ENCODE data around the gene IL6R.

IL6R gene

DNA sequence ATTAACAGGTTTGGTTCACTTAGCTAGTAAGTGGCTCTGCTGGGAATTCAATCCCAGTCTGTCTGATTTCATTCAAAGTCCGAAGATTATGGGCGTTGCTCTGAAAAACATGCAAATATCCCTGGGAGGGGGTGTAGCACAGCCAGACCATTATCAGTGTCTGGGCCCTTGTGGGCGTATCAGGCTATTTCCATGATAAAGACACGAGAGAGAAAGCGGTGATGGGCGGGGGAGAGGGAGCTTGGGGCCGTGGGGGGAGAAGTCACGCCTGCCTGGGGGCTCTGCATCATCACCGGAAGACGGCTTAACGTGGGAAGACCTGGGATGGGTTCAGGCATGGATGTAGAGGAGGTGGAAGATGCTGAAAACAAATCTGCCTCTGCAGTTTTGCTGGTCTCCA is 25.8 kb downstream of the IL6R start:
- Histone ChIP-seq H3K36me3 (ENCODE audit: insufficient read depth, low read length) (peaks cover 5% of the 10 kb centered on the region), H3K27me3 (ENCODE audit: control insufficient read depth, insufficient read depth, low read length) (no peaks in the 10 kb centered on the region), H3K9ac (ENCODE audit: low read depth, low read length) (peak overlapping the region; percentile 56), H3K4me3 (ENCODE audit: low read length) (no peak overlapping the region), H3K9me3 (replicated peaks; ENCODE audit: low read length) (no peaks in the 10 kb centered on the region), H3K4me2 (ENCODE audit: low read length) (peak overlapping the region; percentile 58), H3K4me1 (ENCODE audit: control insufficient read depth, insufficient read depth, low read length) (peaks cover 58% of the 10 kb centered on the region)

DNA sequence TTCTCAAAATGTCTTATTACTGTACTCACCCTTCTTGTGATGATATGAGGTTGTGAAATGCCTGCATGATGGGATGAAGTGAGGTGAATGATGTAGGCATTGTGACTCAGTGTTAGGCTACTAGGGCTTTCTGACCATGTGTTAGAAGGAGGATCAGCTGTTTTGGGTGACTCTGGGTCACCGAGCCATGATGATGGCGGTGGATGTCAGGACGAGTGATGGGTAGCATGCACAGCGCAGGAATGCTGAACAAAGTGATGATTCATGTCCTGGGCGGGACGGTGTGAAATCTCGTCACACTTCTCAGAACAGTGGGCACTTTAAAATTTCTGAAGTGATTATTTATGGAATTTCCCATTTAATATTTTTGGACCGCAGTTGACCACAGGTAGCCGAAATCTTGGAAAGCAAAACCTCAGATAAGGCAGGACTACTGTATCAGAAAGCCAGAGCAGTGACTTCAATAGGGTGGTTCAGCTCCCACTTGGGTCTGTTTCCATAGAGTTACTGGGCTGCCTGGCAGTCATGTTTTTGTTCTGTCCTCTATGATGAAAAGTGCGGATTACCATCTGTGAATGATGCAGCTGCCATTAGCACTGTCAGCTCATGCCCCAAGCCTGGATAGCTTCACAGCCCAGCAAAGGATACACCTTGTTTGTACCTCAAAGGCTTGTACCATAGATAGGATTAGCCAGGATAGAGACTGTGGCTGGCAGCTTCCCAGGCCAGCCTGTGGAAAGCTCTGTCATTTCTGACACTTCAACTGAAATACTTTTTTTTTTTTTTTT is 26.6 kb downstream of the IL6R start:
- peaks cover 58% of the 10 kb centered on the region for H3K4me1 ChIP-seq (ENCODE audit: control insufficient read depth, insufficient read depth, low read length)
- H3K27me3 ChIP-seq (ENCODE audit: control insufficient read depth, insufficient read depth, low read length), result no peaks in the 10 kb centered on the region
- H3K36me3 ChIP-seq (ENCODE audit: insufficient read depth, low read length), result peaks cover 5% of the 10 kb centered on the region
- no peak overlapping the region for H3K4me3 ChIP-seq (ENCODE audit: low read length)
- H3K4me2 ChIP-seq (ENCODE audit: low read length), result peak overlapping the region; percentile 34
- H3K9ac ChIP-seq (ENCODE audit: low read depth, low read length), result peak overlapping the region; percentile 29
- no peaks in the 10 kb centered on the region for H3K9me3 ChIP-seq (replicated peaks; ENCODE audit: low read length)

DNA sequence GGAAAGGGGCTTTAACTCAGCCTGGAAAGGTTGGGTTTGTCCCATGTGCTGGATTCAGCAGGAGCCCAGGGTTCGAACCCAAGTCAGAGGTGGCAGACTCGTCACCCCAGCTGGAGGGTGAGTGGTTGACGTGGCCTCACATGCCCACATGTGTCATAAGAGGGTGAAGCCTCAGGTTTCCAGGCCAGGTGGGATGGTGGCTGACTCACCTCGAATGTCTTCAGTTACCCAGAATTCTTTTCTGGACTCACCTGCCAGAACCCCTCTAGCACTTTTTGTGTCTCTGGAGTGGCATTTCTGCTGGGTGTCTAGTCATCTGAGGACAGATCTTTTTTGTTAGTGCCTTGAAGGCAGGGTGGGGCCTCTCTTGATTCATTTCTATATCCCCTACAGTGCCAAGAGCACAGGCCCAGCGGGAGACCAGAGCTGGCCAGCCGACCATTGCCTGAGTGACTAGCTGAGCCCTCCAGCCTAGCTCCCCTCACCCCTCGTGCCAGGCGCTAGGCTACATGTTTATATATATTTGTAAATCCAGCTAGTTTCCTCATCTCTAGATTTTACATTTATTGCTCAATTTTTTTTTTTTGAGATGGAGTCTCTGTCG is 28.1 kb downstream of the IL6R start:
- Histone ChIP-seq H3K9me3 (replicated peaks; ENCODE audit: low read length) (no peaks in the 10 kb centered on the region), H3K27me3 (ENCODE audit: control insufficient read depth, insufficient read depth, low read length) (no peaks in the 10 kb centered on the region), H3K4me3 (ENCODE audit: low read length) (no peak overlapping the region), H3K9ac (ENCODE audit: low read depth, low read length) (no peak overlapping the region), H3K36me3 (ENCODE audit: insufficient read depth, low read length) (peaks cover 5% of the 10 kb centered on the region), H3K4me2 (ENCODE audit: low read length) (no peak overlapping the region), H3K4me1 (ENCODE audit: control insufficient read depth, insufficient read depth, low read length) (peaks cover 47% of the 10 kb centered on the region)

DNA sequence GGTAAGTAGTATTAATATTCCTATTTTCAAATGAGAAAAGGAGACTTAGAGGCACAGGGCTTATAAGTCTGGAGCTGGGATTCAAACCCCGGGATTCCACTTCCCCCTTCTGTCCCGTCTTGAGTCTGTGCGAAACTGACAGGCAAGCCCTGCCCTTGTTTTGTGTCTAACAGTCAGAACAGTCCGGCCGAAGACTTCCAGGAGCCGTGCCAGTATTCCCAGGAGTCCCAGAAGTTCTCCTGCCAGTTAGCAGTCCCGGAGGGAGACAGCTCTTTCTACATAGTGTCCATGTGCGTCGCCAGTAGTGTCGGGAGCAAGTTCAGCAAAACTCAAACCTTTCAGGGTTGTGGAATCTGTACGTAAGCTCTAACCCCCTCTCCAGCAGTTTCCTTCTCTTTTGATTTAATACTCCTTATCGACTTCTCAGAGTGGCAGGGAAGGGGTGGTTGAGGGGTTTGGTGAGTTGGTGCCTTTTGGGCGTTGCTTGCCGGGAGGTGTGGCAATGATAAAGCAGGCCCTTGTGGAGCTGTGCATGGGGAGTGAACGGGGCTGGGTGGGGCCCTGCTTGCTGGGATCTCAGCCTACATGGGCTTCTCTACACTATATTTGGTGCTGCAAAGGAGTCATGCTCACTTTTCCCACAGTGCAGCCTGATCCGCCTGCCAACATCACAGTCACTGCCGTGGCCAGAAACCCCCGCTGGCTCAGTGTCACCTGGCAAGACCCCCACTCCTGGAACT is 29.4 kb downstream of the IL6R start:
- Histone ChIP-seq H3K4me2 (ENCODE audit: low read length) (peak overlapping the region; percentile 35), H3K36me3 (ENCODE audit: insufficient read depth, low read length) (peaks cover 2% of the 10 kb centered on the region), H3K4me3 (ENCODE audit: low read length) (no peak overlapping the region), H3K9ac (ENCODE audit: low read depth, low read length) (peak overlapping the region; percentile 47), H3K9me3 (replicated peaks; ENCODE audit: low read length) (no peaks in the 10 kb centered on the region), H3K4me1 (ENCODE audit: control insufficient read depth, insufficient read depth, low read length) (peaks cover 45% of the 10 kb centered on the region), H3K27me3 (ENCODE audit: control insufficient read depth, insufficient read depth, low read length) (no peaks in the 10 kb centered on the region)

DNA sequence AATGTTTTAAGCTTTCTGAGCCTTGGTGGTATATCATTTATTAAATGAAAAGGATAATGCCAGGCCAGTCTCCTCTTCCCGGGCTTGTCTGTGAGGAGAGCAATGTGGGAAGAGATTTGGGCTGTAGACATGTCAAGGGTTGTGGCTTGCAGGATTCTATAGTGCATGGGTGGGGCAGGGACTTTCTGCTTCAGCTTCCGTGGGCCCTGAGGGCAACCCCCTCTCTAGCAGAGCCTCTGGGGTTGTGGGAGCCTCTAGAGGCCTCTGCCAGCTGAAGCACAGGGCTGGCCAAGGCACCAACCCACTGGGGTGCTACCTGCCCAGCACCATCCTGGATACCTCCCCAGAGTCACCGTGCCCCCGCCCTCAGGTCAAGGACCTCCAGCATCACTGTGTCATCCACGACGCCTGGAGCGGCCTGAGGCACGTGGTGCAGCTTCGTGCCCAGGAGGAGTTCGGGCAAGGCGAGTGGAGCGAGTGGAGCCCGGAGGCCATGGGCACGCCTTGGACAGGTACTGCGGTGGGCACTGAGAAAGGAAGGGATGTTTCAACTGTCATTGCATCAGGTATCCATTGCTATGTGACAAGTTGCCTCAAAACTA is 30.6 kb downstream of the IL6R start:
- Histone ChIP-seq H3K4me2 (ENCODE audit: low read length) (no peak overlapping the region), H3K4me3 (ENCODE audit: low read length) (no peak overlapping the region), H3K9me3 (replicated peaks; ENCODE audit: low read length) (no peaks in the 10 kb centered on the region), H3K9ac (ENCODE audit: low read depth, low read length) (no peak overlapping the region), H3K36me3 (ENCODE audit: insufficient read depth, low read length) (peaks cover 2% of the 10 kb centered on the region), H3K27me3 (ENCODE audit: control insufficient read depth, insufficient read depth, low read length) (no peaks in the 10 kb centered on the region), H3K4me1 (ENCODE audit: control insufficient read depth, insufficient read depth, low read length) (peaks cover 36% of the 10 kb centered on the region)

DNA sequence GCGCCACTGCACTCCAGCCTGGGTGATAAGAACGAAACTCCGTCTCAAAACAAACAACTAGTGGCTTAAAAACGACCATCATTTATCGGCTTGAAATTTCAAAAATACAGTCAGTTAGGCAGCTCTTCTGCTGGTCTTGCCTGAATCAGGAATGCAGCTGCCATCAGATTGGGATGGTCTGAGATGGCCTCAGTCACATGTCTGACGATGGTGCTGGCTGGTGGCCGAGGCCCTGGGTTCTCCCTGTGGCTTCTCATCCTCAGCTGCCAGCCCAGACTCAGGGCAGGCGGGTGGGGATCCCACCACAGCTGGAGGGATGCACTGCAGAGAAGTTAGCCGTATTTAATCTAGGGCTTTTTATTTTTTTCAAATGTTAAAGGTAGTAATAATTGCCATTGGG is 31.3 kb downstream of the IL6R start:
- H3K9ac ChIP-seq (ENCODE audit: low read depth, low read length), result no peak overlapping the region
- no peak overlapping the region for H3K4me3 ChIP-seq (ENCODE audit: low read length)
- peaks cover 30% of the 10 kb centered on the region for H3K4me1 ChIP-seq (ENCODE audit: control insufficient read depth, insufficient read depth, low read length)
- H3K36me3 ChIP-seq (ENCODE audit: insufficient read depth, low read length), result peaks cover 2% of the 10 kb centered on the region
- no peaks in the 10 kb centered on the region for H3K9me3 ChIP-seq (replicated peaks; ENCODE audit: low read length)
- no peak overlapping the region for H3K4me2 ChIP-seq (ENCODE audit: low read length)
- H3K27me3 ChIP-seq (ENCODE audit: control insufficient read depth, insufficient read depth, low read length), result no peaks in the 10 kb centered on the region

DNA sequence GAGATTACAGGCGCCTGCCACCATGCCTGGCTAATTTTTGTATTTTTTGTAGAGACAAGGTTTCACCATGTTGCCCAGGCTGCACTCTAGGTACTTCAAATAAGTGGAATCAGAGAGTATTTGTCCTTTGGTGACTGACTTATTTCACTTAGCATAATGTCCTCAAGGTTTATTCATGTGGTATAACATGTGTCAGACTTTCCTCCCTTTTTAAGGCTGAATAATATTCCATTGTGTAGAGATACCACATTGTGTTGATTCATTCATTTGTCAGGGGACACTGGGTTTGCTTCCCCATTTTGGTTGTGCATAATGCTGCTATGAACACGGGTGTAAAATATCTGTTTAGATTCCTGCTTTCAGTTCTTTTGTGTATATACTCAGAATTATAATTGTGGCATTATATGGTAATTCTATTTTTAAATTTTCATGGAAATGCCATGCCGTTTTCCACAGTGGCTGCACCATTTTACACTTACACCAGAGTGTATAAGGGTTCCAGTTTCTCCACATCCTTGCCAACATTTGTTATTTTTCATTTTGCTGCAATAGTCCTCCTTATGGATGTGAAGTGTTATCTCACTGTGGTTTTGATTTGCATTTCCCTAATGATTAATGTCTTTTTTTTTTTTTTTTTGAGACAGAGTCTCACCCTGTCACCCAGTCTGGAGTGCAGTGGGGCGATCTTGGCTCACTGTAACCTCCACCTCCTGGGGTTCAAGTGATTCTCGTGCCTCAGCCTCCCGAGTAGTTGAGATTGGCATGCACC is 35.1 kb downstream of the IL6R start:
- Histone ChIP-seq H3K4me2 (ENCODE audit: low read length) (no peak overlapping the region), H3K9me3 (replicated peaks; ENCODE audit: low read length) (no peaks in the 10 kb centered on the region), H3K36me3 (ENCODE audit: insufficient read depth, low read length) (peaks cover 2% of the 10 kb centered on the region), H3K4me1 (ENCODE audit: control insufficient read depth, insufficient read depth, low read length) (peaks cover 19% of the 10 kb centered on the region), H3K27me3 (ENCODE audit: control insufficient read depth, insufficient read depth, low read length) (no peaks in the 10 kb centered on the region), H3K9ac (ENCODE audit: low read depth, low read length) (no peak overlapping the region), H3K4me3 (ENCODE audit: low read length) (no peak overlapping the region)

DNA sequence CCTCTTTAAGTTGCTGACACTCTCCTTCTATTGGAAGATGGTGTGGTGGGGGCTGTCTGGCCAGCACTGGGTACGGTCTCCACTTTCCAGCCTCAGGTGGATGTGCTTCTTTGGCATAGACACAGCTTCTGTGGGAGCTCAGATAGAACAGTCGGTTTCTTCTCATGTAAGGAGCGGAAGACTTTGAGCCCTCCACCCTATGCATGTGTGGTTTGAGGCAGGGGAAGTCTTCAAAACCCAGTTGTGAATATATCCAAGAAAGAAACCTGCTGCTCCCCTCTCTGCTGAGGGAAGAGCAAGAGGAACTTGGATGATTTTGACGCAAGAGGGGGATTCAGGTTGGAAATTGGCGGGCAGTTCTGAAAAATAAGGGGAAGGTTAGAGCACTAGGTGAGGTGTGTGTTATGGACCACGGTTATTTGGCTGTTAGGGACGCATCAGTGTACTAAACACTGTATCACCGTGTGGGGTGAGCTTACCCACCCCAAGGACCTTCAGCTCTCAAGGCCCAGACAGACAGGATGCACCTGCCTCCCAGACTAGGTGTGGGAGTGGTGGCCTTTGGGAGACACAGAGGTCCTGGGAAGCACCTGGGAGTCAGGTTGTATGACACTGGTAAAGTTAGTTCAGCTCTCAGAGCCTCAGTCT is 36.2 kb downstream of the IL6R start:
- Histone ChIP-seq H3K9me3 (replicated peaks; ENCODE audit: low read length) (no peaks in the 10 kb centered on the region), H3K4me2 (ENCODE audit: low read length) (no peak overlapping the region), H3K9ac (ENCODE audit: low read depth, low read length) (no peak overlapping the region), H3K4me1 (ENCODE audit: control insufficient read depth, insufficient read depth, low read length) (peaks cover 26% of the 10 kb centered on the region), H3K36me3 (ENCODE audit: insufficient read depth, low read length) (peaks cover 2% of the 10 kb centered on the region), H3K4me3 (ENCODE audit: low read length) (no peak overlapping the region), H3K27me3 (ENCODE audit: control insufficient read depth, insufficient read depth, low read length) (no peaks in the 10 kb centered on the region)

DNA sequence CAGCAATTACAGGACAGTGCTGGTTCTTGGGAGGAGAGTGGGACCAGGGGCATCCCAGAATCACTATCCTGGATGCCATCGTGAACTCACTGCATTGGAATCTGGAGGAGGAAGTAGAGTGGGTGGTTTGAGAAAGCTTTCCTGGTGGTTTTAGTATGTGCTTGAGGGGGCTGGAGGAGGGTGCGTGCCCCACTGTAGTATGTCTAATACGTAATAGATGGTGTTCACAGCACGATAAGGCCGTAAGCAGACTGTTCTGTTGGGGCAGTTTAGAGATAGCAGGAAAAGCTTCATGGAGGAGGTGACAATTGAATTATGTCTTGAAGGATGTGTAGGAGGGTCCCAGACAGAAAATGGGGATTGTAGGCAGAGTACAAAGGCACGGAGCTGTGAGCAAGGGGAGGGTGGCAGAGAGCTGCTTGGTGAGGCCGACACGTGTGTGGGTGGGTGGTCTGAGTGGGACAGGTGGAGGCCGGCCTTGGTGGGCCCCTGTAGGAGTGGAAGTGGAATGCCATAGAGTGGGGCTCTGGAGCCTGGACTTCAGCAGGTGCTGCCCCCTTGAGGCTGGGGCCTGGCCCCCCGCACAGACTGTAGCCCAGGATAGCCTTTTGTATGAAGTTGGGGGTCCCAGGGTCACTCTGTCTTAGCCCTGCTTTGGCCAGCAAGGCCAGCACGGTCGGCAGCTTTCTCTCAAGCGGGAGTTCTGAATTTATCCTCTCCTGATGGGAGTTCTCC is 37.0 kb downstream of the IL6R start:
- Histone ChIP-seq H3K9me3 (replicated peaks; ENCODE audit: low read length) (no peaks in the 10 kb centered on the region), H3K4me2 (ENCODE audit: low read length) (peak overlapping the region; percentile 60), H3K4me3 (ENCODE audit: low read length) (peak overlapping the region; percentile 27), H3K36me3 (ENCODE audit: insufficient read depth, low read length) (peaks cover 2% of the 10 kb centered on the region), H3K4me1 (ENCODE audit: control insufficient read depth, insufficient read depth, low read length) (peaks cover 29% of the 10 kb centered on the region), H3K9ac (ENCODE audit: low read depth, low read length) (peak overlapping the region; percentile 21), H3K27me3 (ENCODE audit: control insufficient read depth, insufficient read depth, low read length) (no peaks in the 10 kb centered on the region)

DNA sequence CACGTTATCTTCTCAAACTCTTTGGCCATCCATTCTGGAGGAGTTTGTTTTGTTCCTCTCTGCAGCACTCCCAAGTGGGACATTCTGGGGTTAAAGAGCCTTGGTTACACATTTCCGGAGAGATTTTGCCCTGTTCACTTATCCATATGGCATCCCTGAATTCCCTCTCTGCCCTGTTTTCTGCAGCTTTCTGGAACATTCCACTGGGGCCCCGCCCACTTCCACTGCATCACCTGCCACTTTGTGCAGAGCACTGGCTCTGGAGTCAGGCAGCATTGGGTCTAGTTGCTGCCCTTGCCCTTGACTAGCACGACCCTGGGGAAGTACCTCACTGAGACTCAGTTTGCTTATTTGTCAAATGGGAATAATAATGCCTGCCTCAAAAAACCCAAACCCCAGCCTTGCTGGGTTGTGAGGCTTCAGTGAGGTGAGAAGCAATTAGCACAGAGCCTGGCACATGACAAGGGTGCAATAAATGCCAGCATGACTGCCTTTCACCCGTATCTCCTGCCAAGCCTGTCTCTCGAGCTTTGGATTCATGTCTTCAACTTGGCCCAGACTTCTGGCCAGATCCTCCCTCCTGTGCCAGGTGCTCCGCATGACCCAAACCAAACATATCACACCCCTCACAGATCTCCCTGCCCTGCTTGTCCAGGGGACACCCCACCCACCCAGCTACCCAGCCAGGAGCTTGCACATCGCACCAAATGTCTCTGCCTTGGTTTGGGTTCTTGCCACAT is 38.3 kb downstream of the IL6R start:
- Histone ChIP-seq H3K4me2 (ENCODE audit: low read length) (no peak overlapping the region), H3K4me1 (ENCODE audit: control insufficient read depth, insufficient read depth, low read length) (peaks cover 29% of the 10 kb centered on the region), H3K36me3 (ENCODE audit: insufficient read depth, low read length) (peaks cover 2% of the 10 kb centered on the region), H3K9me3 (replicated peaks; ENCODE audit: low read length) (no peaks in the 10 kb centered on the region), H3K9ac (ENCODE audit: low read depth, low read length) (no peak overlapping the region), H3K4me3 (ENCODE audit: low read length) (no peak overlapping the region), H3K27me3 (ENCODE audit: control insufficient read depth, insufficient read depth, low read length) (no peaks in the 10 kb centered on the region)
